Adrenal gland (tissue), 5 donors: Measurements from ENCODE around the gene PRKCA.

Experiments
- POLR2A ChIP-seq, 2 donors: fragments of 450-650 bp; IDR thresholded peaks; one replicate each; pipeline ENCODE4 v1.6.1; 2017; ENCODE audit warnings: antibody characterized with exemption in 2 of 2, mild to moderate bottlenecking in 2 of 2, moderate library complexity in 1 of 2
- TF ChIP-seq, protein P1 (sequence below), 6 experiments: fragments of 450-650 bp in 4 of 6; fragments of 200-600 bp in 2 of 6; sonication (generic) in 1 of 6; IDR thresholded peaks; 1 replicate in 5 of 6; 2 replicates in 1 of 6; pipeline versions ENCODE4 v1.5.1 to v1.8.0; 2016 to 2021; ENCODE audit warnings: antibody characterized with exemption in 6 of 6, mild to moderate bottlenecking in 2 of 6, moderate library complexity in 1 of 6
- donor health status: DM: no; HTN: no; CAD: no.

DNA sequence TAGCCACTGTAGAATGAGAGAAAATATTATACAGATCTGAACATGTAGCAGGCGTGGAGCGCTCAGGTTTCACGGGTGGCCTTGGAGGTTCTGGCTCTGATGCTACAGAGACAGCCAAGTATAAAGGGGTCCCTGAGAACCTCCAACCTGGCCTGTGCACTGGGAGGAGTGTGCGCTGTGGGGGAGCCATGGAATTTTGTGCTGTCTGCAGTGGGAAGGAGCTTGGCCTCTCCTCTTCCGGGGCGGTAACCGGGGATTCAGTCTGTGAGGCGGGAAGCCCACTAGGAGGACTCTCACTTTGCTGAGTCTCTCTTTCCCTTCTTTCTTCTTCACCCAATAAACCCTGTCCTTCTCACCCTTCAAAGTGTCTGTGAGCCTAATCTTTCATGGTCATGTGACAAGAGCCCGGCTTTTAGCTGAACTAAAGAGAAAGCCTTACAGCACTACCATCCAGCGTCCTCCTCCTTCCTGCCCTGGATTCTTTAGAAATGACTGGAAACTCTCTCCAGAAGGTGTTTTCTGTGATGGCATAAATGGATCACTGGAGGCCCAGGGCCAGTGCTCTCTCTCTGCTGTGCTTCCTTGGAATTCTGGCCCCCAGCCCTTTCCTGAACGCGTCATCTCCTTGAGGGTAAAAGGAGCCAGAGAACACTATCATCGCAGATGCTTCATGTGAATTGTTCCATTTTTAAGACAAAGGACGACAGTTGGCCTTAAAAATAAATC lies 300.4 kb downstream of the PRKCA start:
- TF ChIP-seq POLR2A (IDR thresholded peaks at IDR 0.05) = no peak
- TF ChIP-seq, protein P1, sequence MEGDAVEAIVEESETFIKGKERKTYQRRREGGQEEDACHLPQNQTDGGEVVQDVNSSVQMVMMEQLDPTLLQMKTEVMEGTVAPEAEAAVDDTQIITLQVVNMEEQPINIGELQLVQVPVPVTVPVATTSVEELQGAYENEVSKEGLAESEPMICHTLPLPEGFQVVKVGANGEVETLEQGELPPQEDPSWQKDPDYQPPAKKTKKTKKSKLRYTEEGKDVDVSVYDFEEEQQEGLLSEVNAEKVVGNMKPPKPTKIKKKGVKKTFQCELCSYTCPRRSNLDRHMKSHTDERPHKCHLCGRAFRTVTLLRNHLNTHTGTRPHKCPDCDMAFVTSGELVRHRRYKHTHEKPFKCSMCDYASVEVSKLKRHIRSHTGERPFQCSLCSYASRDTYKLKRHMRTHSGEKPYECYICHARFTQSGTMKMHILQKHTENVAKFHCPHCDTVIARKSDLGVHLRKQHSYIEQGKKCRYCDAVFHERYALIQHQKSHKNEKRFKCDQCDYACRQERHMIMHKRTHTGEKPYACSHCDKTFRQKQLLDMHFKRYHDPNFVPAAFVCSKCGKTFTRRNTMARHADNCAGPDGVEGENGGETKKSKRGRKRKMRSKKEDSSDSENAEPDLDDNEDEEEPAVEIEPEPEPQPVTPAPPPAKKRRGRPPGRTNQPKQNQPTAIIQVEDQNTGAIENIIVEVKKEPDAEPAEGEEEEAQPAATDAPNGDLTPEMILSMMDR (IDR thresholded peaks at IDR 0.05) = no peak
